Measurements from ENCODE around the gene DNMT3L. TPM values are rescaled to one million over a fixed set of nuclear protein-coding genes. Genes with fewer than 3 reads are reported as not detected.

Gene DNMT3L
- total and polyA plus RNA-seq, 2 experiments from 2014 or later: 0.27 TPM; not detected in 1

- H3K27ac Mint-ChIP-seq: no peak overlapping the region
- peaks cover 3% of the 10 kb centered on the region for H3K27me3 Mint-ChIP-seq (ENCODE audit: insufficient read depth, low read depth, poor library complexity)
- no peak overlapping the region for H3K27ac ChIP-seq (ENCODE audit: low read depth)
- no peak overlapping the region for H2AFZ ChIP-seq
- no peak overlapping the region for H3K4me2 ChIP-seq
- H3K9me2 ChIP-seq (ENCODE audit: insufficient read depth): no peaks in the 10 kb centered on the region
- no peaks in the 10 kb centered on the region for H4K20me1 ChIP-seq (replicated peaks; ENCODE audit: insufficient read depth)
- H3K9me3 Mint-ChIP-seq: no peaks in the 10 kb centered on the region
- H3K79me2 ChIP-seq (replicated peaks; ENCODE audit: insufficient read depth): no peaks in the 10 kb centered on the region
- no peaks in the 10 kb centered on the region for H3F3A ChIP-seq (replicated peaks; ENCODE audit: low read depth)
- no peak overlapping the region for H3K4me3 ChIP-seq
- TF ChIP-seq, protein P1, sequence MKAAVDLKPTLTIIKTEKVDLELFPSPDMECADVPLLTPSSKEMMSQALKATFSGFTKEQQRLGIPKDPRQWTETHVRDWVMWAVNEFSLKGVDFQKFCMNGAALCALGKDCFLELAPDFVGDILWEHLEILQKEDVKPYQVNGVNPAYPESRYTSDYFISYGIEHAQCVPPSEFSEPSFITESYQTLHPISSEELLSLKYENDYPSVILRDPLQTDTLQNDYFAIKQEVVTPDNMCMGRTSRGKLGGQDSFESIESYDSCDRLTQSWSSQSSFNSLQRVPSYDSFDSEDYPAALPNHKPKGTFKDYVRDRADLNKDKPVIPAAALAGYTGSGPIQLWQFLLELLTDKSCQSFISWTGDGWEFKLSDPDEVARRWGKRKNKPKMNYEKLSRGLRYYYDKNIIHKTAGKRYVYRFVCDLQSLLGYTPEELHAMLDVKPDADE (IDR thresholded peaks at IDR 0.05): no peak
- TF ChIP-seq NANOG (IDR thresholded peaks at IDR 0.05; ENCODE audit: borderline replicate concordance): no peak
- TF ChIP-seq, protein P2, sequence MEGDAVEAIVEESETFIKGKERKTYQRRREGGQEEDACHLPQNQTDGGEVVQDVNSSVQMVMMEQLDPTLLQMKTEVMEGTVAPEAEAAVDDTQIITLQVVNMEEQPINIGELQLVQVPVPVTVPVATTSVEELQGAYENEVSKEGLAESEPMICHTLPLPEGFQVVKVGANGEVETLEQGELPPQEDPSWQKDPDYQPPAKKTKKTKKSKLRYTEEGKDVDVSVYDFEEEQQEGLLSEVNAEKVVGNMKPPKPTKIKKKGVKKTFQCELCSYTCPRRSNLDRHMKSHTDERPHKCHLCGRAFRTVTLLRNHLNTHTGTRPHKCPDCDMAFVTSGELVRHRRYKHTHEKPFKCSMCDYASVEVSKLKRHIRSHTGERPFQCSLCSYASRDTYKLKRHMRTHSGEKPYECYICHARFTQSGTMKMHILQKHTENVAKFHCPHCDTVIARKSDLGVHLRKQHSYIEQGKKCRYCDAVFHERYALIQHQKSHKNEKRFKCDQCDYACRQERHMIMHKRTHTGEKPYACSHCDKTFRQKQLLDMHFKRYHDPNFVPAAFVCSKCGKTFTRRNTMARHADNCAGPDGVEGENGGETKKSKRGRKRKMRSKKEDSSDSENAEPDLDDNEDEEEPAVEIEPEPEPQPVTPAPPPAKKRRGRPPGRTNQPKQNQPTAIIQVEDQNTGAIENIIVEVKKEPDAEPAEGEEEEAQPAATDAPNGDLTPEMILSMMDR (conservative IDR thresholded peaks at IDR 0.05; ENCODE audit: low read depth in 2 of 2): no peak
- no peak for TF ChIP-seq ZNF114 (CRISPR knock-in tag; IDR thresholded peaks at IDR 0.05)
- TF ChIP-seq STAT1 (IDR thresholded peaks at IDR 0.05; ENCODE audit: unreplicated experiment): no peak
- TF ChIP-seq ZNF331 (CRISPR knock-in tag; IDR thresholded peaks at IDR 0.05; ENCODE audit: low read depth): no peak
- no peak for TF ChIP-seq EZH2 (IDR thresholded peaks at IDR 0.05; ENCODE audit: low read depth, unreplicated experiment)
- H3K27me3 ChIP-seq (ENCODE audit: insufficient read depth): no peaks in the 10 kb centered on the region
- no peaks in the 10 kb centered on the region for H3K4me1 Mint-ChIP-seq
- no peaks in the 10 kb centered on the region for H3K4me1 ChIP-seq (ENCODE audit: insufficient read depth)
- DNase-seq (ENCODE audit: low spot score): no peak
- H3K4me3 Mint-ChIP-seq: no peak overlapping the region
- H3K36me3 ChIP-seq (ENCODE audit: insufficient read depth): no peaks in the 10 kb centered on the region
- H3K36me3 Mint-ChIP-seq (ENCODE audit: low read depth): no peaks in the 10 kb centered on the region
- ATAC-seq: no peak
Observed at GRCh38 chr21:44291078-44291935, 29.6 kb upstream of the DNMT3L start.

GRCh38 chr21:44290327-44291077, 28.8 kb upstream of the DNMT3L start:
- H3K36me3 ChIP-seq (ENCODE audit: insufficient read depth): no peaks in the 10 kb centered on the region
- TF ChIP-seq EZH2 (IDR thresholded peaks at IDR 0.05; ENCODE audit: low read depth, unreplicated experiment) (no peak), STAT1 (IDR thresholded peaks at IDR 0.05; ENCODE audit: unreplicated experiment) (no peak)
- H3K27me3 Mint-ChIP-seq (ENCODE audit: insufficient read depth, low read depth, poor library complexity): peaks cover 3% of the 10 kb centered on the region
- H3K9me3 Mint-ChIP-seq: no peaks in the 10 kb centered on the region
- no peak overlapping the region for H3K27ac Mint-ChIP-seq
- H3F3A ChIP-seq (replicated peaks; ENCODE audit: low read depth): no peaks in the 10 kb centered on the region
- H3K27me3 ChIP-seq (ENCODE audit: insufficient read depth): peaks cover 2% of the 10 kb centered on the region; the same call in 1 of the 2 replicates
- no peak overlapping the region for H3K4me2 ChIP-seq
- no peak overlapping the region for H3K27ac ChIP-seq (ENCODE audit: low read depth)
- H3K4me3 Mint-ChIP-seq: no peak overlapping the region
- no peaks in the 10 kb centered on the region for H3K79me2 ChIP-seq (replicated peaks; ENCODE audit: insufficient read depth)
- no peaks in the 10 kb centered on the region for H3K9me2 ChIP-seq (ENCODE audit: insufficient read depth)
- H3K4me1 Mint-ChIP-seq: no peaks in the 10 kb centered on the region
- no peak overlapping the region for H3K4me3 ChIP-seq
- H4K20me1 ChIP-seq (replicated peaks; ENCODE audit: insufficient read depth): no peaks in the 10 kb centered on the region
- H2AFZ ChIP-seq: no peak overlapping the region
- ATAC-seq: no peak
- no peak for DNase-seq (ENCODE audit: low spot score)
- H3K36me3 Mint-ChIP-seq (ENCODE audit: low read depth): no peaks in the 10 kb centered on the region
- H3K4me1 ChIP-seq (ENCODE audit: insufficient read depth): no peaks in the 10 kb centered on the region

All from GM23338 (cell line).